ENCODE data around the gene NR2C2. TPM values are rescaled to one million over a fixed set of nuclear protein-coding genes. Genes with fewer than 3 reads are reported as not detected.

Gene NR2C2
- total RNA-seq (10 to 100 TPM; 21.8 TPM), polyA plus RNA-seq (1 to 10 TPM; 3.3 to 7.3 TPM)

DNA sequence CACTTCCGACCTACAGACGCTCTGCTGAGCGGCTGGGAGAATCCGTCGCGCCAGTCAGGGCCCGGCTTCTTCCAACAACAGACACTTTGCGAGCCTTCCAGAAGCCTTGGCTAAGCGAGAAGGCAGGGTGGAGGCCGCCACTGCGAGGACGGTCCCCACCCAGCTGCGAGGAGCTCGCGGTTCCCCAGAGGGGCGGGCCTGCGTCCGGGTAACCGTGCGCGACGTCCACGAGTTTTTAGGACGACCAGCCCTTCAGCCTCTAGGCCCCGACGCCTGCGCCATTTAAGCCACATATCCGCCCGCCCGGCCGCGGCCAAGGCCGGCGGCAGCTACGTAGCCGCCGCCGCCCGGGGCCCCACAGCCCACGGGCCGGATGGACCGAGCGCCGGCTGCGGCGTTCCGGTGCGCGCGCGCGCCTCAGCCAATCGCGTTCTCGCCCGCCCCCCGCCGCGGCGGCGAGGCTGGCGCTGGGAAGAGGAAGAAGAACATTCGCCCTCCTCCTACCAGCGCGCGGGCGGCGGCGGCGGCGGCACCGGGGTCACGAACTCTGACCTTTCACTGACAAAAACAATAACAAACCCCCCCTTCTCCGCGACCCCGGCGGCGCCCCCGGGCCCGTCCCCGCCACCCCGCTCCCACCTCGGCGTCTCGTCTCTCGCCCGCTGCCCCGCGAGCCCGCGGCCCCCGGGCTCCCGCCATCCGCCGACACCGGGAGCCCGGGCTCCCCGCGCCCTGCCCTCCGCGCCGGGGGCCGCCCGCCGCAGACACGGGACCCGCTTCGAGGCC is at the start of gene NR2C2:
TSS of gene NR2C2 (plus strand) at position 484 of the 786 bp plus-strand sequence. CDS start 56,332 bp downstream, outside the sequence.
- peak within 1 kb of the TSS; percentile 82 to 91 for H3K9ac ChIP-seq (ENCODE audit: low read depth in 1 of 2, low read length in 2 of 2)
- no peaks in the 10 kb centered on the region for H3K9me3 ChIP-seq (ENCODE audit: control insufficient read depth in 4 of 4, low read length in 3 of 4)
- peak within 1 kb of the TSS; percentile 91 to 100 (median 93) for H3K4me3 ChIP-seq (ENCODE audit: low read depth in 1 of 3, low read length in 3 of 3)
- H3K4me1 ChIP-seq (ENCODE audit: control insufficient read depth in 4 of 4, insufficient read depth in 4 of 4, low read length in 3 of 4): peaks cover 8 to 40% (median 36%) of the 10 kb centered on the region in 4 donors
- no peaks in the 10 kb centered on the region for H3K27me3 ChIP-seq (ENCODE audit: control insufficient read depth in 4 of 4, insufficient read depth in 4 of 4, low read length in 3 of 4)
- DNase-seq (ENCODE audit: low spot score): peak; percentile 87
- under 1% methylated on average over 108 of the region's 108 CpGs for WGBS
- peaks cover 0 to 5% (median 2%) of the 10 kb centered on the region in 4 donors for H3K36me3 ChIP-seq (ENCODE audit: control insufficient read depth in 4 of 4, insufficient read depth in 3 of 4, low read depth in 1 of 4, low read length in 3 of 4)
- TF ChIP-seq FOXA2 (IDR thresholded peaks at IDR 0.05) (no peak), NR2F2 (IDR thresholded peaks at IDR 0.05) (peak; percentile 57), EGR1 (IDR thresholded peaks at IDR 0.05; ENCODE audit: low read depth in 2 of 2) (no peak), RXRA (IDR thresholded peaks at IDR 0.05) (peak; percentile 39 to 42)
- peak within 1 kb of the TSS; percentile 98 for H3K27ac ChIP-seq (ENCODE audit: low read depth in 1 of 2, low read length in 2 of 2)

DNA sequence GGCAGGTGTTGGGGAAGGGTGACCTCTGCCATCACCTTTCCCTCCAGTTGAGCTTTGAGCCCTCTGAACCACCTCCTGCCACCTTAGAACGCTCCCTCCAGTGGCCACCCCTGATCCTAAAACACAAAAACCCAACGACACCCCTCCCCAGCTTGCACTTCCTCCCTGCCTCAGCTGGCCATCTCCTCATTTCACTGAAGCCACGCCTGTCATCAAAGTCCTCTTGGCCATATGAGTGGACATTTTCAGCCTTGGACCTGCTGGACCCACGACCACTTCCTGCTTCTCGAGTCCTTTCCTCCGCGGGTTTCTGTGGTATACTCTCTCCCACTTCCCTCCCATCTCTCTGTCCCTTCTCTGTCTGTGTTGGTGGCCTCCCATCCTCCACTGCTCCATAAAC is 48.5 kb upstream of the NR2C2 start:
- no peak overlapping the region for H3K4me3 ChIP-seq (ENCODE audit: low read depth in 1 of 3, low read length in 3 of 3)
- no peak overlapping the region for H3K9ac ChIP-seq (ENCODE audit: low read depth in 1 of 2, low read length in 2 of 2)
- no peaks in the 10 kb centered on the region for H3K9me3 ChIP-seq (ENCODE audit: control insufficient read depth in 4 of 4, low read length in 3 of 4)
- no peaks in the 10 kb centered on the region for H3K27me3 ChIP-seq (ENCODE audit: control insufficient read depth in 4 of 4, insufficient read depth in 4 of 4, low read length in 3 of 4)
- H3K27ac ChIP-seq (ENCODE audit: low read depth in 1 of 2, low read length in 2 of 2): no peak overlapping the region
- no peaks in the 10 kb centered on the region for H3K36me3 ChIP-seq (ENCODE audit: control insufficient read depth in 4 of 4, insufficient read depth in 3 of 4, low read depth in 1 of 4, low read length in 3 of 4)
- WGBS: 57% methylated on average over 7 of the region's 7 CpGs
- TF ChIP-seq TAF1 (conservative IDR thresholded peaks at IDR 0.05) (no peak), HNF4A (conservative IDR thresholded peaks at IDR 0.05) (peak in 1 of 2 donors; percentile 38)
- TF ChIP-seq, protein P1, sequence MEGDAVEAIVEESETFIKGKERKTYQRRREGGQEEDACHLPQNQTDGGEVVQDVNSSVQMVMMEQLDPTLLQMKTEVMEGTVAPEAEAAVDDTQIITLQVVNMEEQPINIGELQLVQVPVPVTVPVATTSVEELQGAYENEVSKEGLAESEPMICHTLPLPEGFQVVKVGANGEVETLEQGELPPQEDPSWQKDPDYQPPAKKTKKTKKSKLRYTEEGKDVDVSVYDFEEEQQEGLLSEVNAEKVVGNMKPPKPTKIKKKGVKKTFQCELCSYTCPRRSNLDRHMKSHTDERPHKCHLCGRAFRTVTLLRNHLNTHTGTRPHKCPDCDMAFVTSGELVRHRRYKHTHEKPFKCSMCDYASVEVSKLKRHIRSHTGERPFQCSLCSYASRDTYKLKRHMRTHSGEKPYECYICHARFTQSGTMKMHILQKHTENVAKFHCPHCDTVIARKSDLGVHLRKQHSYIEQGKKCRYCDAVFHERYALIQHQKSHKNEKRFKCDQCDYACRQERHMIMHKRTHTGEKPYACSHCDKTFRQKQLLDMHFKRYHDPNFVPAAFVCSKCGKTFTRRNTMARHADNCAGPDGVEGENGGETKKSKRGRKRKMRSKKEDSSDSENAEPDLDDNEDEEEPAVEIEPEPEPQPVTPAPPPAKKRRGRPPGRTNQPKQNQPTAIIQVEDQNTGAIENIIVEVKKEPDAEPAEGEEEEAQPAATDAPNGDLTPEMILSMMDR (IDR thresholded peaks at IDR 0.05; ENCODE audit: low read depth, low read length, missing input control): no peak
- no peak for DNase-seq (ENCODE audit: low spot score)
- H3K4me1 ChIP-seq (ENCODE audit: control insufficient read depth in 4 of 4, insufficient read depth in 4 of 4, low read length in 3 of 4): peaks cover 16 to 39% (median 28%) of the 10 kb centered on the region in 4 donors

DNA sequence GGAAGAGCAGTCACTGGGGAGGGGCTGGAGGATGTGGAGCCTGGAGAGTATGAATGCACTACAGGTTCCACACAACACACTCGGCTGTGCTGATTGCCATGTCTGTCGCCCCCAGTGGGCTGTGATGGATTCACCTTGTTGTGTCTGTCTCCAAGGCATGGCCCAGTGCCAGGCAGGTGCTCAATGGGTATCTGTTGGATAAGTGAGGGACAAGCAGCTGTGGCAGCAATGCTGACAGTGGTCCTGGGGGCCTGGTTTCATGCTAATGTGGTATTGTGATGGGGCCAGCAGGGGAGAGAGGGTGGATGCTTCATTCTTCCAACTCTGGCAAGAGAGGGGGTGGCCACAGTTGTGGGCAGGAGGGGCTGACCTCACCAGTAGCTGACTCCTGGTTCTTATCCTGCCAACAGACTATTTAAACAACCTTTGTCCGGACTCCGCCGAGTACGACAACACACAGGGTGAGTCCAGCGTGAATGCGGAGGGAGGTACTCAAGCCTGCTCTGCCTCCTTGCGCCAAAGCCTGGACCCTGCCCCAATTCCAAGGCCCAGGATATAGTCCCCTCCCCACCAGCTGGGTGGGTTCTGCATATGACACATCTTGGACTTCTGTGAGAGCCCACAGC is 47.3 kb upstream of the NR2C2 start:
- Histone ChIP-seq H3K4me1 (ENCODE audit: control insufficient read depth in 4 of 4, insufficient read depth in 4 of 4, low read length in 3 of 4) (peaks cover 16 to 39% (median 28%) of the 10 kb centered on the region in 4 donors), H3K36me3 (ENCODE audit: control insufficient read depth in 4 of 4, insufficient read depth in 3 of 4, low read depth in 1 of 4, low read length in 3 of 4) (no peaks in the 10 kb centered on the region), H3K27me3 (ENCODE audit: control insufficient read depth in 4 of 4, insufficient read depth in 4 of 4, low read length in 3 of 4) (no peaks in the 10 kb centered on the region), H3K27ac (ENCODE audit: low read depth in 1 of 2, low read length in 2 of 2) (peak overlapping the region; percentile 73 to 86), H3K9me3 (ENCODE audit: control insufficient read depth in 4 of 4, low read length in 3 of 4) (no peaks in the 10 kb centered on the region), H3K4me3 (ENCODE audit: low read depth in 1 of 3, low read length in 3 of 3) (no peak overlapping the region), H3K9ac (ENCODE audit: low read depth in 1 of 2, low read length in 2 of 2) (peak overlapping the region in 1 of 2 donors; percentile 40)
- 40% methylated on average over 9 of the region's 9 CpGs for WGBS
- peak; percentile 60 for DNase-seq (ENCODE audit: low spot score)
- no peak for TF ChIP-seq NR2F2 (IDR thresholded peaks at IDR 0.05)
- TF ChIP-seq YY1 (IDR thresholded peaks at IDR 0.05): peak; percentile 48
- peak; percentile 98 for TF ChIP-seq SP1 (IDR thresholded peaks at IDR 0.05)
- peak; percentile 76 for TF ChIP-seq FOXA2 (IDR thresholded peaks at IDR 0.05)
- TF ChIP-seq, protein P1 (IDR thresholded peaks at IDR 0.05; ENCODE audit: low read depth, low read length, missing input control): no peak
- TF ChIP-seq TAF1 (conservative IDR thresholded peaks at IDR 0.05): no peak
- TF ChIP-seq GABPA (IDR thresholded peaks at IDR 0.05 in 1 of 2, conservative IDR thresholded peaks at IDR 0.05 in 1 of 2): no peak
- TF ChIP-seq JUND (IDR thresholded peaks at IDR 0.05): peak; percentile 78 to 90
- TF ChIP-seq, protein P2, sequence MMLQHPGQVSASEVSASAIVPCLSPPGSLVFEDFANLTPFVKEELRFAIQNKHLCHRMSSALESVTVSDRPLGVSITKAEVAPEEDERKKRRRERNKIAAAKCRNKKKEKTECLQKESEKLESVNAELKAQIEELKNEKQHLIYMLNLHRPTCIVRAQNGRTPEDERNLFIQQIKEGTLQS (IDR thresholded peaks at IDR 0.05): no peak
- peak; percentile 62 for TF ChIP-seq FOXA1 (IDR thresholded peaks at IDR 0.05)
- TF ChIP-seq, protein P3, sequence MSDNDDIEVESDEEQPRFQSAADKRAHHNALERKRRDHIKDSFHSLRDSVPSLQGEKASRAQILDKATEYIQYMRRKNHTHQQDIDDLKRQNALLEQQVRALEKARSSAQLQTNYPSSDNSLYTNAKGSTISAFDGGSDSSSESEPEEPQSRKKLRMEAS (IDR thresholded peaks at IDR 0.05): peak; percentile 73
- TF ChIP-seq RAD21 (IDR thresholded peaks at IDR 0.05): peak; percentile 47 to 62
- peak; percentile 92 to 97 for TF ChIP-seq RXRA (IDR thresholded peaks at IDR 0.05)
- peak; percentile 95 for TF ChIP-seq HNF4G (IDR thresholded peaks at IDR 0.05)
- TF ChIP-seq, protein P4, sequence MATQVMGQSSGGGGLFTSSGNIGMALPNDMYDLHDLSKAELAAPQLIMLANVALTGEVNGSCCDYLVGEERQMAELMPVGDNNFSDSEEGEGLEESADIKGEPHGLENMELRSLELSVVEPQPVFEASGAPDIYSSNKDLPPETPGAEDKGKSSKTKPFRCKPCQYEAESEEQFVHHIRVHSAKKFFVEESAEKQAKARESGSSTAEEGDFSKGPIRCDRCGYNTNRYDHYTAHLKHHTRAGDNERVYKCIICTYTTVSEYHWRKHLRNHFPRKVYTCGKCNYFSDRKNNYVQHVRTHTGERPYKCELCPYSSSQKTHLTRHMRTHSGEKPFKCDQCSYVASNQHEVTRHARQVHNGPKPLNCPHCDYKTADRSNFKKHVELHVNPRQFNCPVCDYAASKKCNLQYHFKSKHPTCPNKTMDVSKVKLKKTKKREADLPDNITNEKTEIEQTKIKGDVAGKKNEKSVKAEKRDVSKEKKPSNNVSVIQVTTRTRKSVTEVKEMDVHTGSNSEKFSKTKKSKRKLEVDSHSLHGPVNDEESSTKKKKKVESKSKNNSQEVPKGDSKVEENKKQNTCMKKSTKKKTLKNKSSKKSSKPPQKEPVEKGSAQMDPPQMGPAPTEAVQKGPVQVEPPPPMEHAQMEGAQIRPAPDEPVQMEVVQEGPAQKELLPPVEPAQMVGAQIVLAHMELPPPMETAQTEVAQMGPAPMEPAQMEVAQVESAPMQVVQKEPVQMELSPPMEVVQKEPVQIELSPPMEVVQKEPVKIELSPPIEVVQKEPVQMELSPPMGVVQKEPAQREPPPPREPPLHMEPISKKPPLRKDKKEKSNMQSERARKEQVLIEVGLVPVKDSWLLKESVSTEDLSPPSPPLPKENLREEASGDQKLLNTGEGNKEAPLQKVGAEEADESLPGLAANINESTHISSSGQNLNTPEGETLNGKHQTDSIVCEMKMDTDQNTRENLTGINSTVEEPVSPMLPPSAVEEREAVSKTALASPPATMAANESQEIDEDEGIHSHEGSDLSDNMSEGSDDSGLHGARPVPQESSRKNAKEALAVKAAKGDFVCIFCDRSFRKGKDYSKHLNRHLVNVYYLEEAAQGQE (IDR thresholded peaks at IDR 0.05): peak; percentile 87
- TF ChIP-seq EGR1 (IDR thresholded peaks at IDR 0.05; ENCODE audit: low read depth in 2 of 2): peak; percentile 12 to 75
